Measurements from ENCODE around the gene HELZ.
A peak's percentile ranks its signal among the peaks of the same experiment; 100 is the strongest.
"Not testable (repeated sequence)": the region's sequence is repeated elsewhere in the genome, so short reads cannot be mapped to it uniquely, and the experiment has no call there.

HELZ gene

DNA sequence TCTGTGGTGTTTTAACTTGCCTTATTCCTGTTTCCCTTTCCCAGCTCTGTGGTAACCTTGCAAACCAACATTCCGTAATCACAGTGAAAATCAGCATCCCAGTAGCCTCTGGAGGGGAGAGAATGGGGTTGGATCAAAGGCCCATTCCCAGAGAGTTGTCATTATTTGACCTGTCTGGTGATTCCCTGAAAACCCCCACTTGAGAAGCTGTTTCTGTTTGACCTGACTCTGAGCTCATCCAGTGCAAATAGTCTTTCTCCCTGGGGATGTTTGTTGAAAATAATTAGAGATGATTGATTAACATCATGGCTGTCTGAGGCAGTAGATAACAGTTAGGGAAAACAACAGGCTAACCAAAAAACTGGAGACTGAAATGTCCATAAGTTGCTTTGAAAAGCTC, 197.6 kb downstream of the HELZ start:
- no peak for DNase-seq

DNA sequence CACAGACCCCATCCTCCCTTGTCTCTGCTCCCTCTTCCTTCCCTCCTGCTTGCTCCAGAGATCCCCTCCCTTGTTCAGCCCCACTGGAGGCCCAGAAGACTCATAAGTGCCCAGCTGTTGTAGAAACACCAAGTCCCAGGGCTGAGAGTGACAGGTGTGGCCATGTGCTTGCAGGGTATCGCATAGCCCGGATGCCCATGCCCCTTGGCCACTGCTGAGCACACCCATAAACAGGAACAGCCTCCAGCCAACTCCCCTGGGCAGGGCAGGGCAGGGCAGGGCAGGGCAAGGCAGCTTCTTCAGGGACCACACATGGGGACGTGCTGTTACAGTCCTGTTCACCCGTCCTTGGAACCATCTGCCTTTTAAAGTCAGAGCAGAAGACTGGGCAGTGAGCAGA, 198.6 kb downstream of the HELZ start:
- DNase-seq: no peak

DNA sequence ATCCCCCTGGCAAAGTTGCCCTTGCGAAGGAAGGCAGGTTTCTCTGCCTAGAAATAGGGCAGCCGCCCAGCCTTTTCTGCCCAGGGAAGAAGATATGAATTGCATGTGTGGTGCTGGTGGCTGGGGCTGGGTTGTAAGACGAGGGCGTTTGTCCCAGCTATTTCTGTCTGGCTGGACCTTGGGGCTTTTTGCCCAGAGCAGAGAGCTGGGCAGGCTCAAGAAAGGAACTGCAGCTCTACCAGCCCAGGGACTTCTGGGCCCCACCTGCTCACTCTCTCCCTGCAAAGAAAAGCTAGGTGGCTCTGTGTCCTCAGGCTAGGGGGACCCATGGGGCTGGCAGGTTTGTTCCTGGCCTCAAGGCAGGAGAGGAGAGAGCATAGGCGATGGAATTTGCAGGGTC, 200.1 kb downstream of the HELZ start:
- no peak for DNase-seq

DNA sequence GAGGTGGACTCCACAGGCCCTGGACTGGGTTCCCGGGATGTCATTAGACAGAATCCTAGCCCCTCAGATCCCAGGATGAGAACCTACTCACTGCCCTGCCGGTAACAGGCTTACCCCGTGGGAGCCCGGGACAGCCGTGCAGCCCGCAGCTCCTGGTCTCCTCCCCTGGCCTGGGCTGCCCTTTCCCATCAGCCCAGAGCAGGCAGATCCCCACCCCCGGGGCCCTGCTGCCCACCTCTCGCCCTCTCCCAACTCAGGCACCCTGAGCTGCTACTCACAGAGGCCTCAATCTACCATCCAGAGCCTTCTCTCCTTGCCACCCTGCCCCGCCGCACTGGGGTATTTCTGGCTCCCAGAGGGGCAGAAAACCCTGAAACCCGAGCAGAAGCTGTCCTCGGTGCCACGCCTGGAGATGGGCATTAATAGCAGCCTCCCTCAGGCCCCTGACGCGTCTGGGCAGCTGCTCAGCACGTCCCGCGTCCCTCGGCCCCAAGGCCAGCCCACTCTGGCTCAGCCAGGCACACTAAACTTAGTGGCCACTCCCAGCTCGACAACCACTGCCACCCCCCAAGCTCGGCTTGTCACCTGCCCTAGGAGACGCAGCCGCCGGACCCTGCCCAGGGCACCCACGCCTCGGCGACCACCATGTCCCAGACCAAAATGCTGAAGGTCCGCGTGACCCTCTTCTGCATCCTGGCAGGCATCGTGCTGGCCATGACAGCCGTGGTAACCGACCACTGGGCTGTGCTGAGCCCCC, 200.8 kb downstream of the HELZ start, which contains the start of gene CACNG1:
CACNG1 (plus strand) TSS at position 539 of the 757 bp plus-strand sequence; CDS start at position 646, 107 bp downstream.
- DNase-seq: no peak

DNA sequence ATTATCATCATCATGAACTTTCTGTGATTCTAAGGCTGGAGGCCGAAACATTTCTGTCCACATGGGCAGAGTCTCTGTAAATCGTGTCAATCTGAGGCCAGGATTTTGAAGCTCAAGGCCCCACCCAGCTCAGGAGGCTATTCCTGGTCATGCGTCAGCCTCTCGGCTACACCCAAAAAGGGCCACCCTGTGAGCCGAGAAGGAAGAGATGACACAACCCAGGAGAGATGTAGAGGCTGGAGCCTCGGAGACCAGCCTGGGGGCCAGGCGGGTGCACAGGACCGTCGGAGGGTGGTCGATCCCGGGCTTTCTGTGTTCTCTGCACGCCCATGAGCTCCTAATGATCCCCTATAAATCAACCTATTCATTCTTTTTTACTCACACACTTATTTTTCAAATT, 201.7 kb downstream of the HELZ start:
- no peak for DNase-seq

DNA sequence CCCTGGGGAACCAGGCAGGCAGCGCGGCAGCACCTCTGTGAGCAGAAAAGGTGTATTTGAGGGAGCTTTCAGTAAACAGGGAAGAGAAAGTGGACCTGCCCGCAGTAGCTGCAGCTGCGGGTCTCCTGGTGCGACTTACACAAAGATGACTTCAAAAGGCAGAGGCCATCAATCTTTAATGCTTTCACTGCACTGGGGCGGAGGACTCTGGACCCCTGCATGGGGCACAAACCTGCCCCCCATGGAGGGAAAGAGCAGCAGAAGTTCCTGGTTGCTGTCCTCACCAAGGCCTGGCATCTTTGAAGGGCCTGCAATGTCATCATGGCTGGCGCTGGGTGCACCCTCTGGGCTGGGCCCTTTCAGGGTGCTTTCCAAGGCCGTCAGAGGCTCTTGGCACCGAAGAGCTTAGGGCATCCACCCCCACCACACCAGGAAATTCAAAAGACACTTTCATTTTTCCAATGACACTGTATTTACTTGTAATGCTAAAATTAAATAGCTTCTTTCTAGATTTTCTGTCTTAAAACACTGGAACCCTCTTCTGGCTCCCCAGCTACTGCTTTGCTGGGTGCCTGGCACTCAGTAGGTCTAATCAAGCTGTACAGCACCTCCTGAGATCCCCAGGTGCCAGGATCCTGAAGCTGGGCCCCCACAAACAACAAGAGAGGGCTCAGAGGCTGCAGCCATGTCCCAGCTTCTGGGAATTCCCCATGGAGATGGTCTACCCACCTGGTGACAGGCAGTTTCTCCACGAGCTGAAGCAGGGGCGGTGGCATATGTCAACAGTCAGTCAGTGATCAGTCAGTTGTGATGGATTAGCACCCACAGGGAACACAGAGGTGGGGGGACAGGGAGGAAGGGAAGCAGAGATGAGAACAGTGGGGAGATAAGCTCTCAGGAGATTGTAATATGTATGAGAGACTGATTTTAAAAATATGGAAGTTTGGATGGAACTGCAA, 202.8 kb downstream of the HELZ start:
- no peak for DNase-seq

DNA sequence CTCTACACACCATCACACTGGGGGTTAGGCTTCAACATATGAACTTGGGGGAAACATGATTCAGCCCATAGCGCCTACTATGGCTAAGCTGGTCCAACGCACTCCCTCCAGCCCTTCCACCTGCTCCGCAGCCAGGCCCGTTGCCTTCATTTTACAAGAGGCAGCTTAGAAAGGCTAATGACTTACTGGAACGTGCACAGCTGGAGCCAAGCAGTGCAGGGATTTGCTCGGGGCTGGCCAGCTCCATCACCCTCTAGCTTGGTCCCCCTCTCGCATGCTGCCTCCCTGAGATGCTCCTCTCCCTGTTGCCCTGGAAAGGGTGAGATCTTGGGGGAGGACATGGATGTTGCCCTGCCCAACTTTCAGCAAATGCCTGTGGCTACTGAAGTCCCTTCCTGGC, 203.5 kb downstream of the HELZ start:
- peak; percentile 48 for DNase-seq

DNA sequence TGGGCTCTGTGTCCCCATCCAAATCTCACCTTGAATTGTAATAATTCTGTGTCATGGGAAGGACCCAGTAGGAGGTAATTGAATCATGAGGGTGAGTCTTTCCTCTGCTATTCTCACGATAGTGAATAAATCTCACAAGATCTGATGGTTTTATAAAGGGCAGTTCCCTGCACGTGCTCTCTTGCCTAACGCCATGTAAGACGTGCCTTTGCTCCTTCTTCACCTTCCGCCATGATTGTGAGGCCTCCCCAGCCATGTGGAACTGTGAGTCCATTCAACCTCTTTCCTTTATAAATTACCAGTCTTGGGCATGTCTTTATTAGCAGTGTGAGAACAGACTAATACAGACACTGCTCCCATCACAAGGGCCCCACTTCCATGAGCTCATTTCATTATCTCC, 203.9 kb downstream of the HELZ start:
- not testable (repeated sequence) for DNase-seq

DNA sequence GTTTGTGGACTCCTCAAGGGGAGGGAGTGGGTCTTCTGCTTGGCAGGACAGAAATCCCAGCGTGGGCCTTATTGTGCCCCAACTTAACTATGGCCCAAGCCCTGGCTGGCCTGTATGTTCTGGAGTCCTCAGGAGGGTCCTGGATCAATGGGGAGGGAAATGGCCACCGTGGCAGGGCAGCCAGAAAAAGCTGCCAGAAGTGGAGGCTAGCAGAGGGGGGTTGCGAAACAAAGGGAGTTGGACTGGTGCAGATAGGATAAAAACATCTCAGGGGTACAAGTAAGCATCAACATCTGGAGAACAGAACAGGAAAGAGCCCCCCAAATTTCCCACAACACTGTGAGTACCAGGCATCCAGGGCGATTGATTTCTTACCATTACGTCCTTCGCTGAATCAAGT, 204.3 kb downstream of the HELZ start:
- DNase-seq: peak; percentile 50

DNA sequence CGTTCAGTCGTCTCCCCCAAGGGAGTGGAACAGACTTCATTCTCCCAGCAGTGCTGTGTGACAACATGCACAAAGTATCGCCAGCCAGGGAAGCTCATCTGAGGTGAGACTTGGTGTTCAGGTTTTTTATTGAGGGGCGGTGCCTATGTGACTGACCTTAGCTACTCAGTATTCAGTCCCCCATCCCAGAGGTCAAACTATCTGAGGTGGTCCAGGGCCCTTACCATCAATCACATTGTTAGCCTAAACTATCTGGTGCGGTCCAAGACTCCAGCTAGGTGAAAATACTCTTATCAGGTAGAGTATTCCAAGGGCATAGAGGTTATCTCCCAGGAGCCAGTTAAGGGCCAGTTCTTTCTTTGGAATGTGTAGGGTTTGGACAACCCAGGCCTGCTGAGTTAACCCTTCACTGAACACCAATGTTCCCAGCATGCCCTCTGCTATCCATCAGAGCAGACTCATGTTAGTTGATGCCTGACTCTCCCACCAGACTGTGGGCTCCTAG, 206.1 kb downstream of the HELZ start:
- DNase-seq: no peak

DNA sequence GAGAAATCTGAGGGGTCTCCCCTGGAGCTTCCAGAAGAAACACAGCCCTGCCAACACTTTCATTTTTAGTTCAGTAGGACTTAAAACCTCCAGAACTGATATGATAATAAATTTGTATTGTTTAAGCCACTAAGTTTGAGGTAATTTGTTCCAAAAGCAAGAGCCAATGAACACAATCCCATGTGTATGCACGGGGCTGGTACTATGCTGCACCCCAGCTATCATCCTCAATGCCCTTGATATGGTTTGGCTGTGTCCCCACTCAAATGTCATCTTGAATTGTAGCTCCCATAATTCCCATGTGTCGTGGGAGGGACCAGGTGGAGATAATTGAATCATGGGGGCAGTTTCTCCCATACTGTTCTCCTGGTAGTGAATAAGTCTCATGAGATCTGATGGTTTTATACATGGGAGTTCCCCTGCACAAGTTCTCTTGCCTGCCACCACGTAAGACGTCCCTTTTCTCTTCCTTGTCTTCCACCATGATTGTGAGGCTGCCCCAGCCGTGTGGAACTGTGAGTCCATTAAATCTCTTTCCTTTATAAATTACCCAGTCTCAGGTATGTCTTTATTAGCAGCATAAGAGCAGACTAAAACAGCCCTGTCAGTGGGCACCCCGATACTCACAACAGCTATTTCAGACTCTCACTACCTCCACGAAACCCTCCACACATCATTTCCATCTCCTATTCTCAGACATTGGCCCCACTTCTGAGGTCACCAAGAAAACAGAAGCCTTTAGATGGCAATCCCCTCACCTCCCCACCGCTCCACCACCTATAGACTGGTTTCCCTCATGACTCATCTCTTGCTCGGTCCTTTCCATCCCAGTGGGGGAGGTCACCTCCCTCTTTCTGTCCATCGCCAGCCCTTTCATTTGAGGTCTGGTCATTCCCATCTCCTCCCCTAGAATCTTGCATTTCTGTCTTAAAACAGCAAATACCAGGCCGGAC, 209.6 kb downstream of the HELZ start:
- DNase-seq: no peak

DNA sequence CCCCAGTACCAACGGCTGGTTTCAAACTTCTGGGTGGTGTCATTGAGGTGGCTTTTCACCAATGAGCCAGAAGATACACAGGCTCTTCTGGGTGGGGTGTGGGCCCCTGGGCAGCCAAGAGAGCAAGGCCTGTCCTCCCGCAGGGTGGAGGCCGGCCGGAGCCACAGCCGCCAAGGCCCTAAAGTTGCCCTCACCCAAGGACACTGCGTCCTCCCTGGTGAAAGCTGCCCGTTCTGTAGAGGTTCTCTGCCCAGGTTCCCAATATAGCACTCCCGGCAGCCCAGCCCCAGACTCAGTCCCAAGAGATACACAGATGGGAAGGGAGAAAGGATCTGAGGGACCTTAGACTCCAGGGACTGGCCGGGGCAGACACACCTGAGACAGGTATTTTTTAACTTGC, 211.4 kb downstream of the HELZ start:
- DNase-seq: no peak

DNA sequence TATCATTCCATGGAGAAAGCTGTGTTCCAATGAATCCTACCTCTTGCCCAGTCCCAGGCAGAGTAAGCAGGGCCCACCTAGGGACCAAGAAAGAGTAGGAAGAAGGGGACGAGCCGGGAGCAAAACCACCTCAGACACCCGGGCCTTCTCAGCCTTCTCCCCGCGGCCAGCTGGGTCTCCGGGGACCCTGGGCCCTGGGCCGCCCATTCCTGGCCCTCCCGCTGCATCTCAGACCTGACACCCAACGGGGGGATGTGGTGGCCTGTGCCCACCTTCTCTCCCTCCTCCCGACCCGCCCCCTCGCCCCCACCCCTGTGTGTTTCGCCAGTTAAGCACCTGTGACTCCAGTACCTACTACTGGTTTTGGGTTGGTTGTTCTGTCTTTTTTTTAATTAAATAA, 212.0 kb downstream of the HELZ start:
- DNase-seq: peak; percentile 53

DNA sequence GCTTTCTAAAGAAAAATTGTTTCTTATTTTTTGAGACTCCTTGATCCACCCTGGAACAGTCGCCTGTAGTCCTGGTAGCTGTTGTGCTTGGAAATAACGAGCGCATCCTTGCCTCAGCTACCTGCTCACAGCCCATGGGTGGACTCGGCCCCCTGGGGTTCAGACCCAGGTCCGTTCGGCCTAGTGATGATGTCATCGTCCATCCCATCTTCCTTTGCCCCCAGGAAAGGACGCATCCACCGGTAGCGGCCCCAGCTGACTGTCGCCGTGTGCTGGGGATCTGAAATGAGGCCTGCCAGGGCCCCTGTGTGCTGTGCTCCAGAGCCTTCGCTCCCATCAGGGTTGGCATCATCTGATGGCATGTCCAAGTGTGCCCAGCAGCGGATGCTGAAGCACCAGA, 212.6 kb downstream of the HELZ start:
- no peak for DNase-seq

DNA sequence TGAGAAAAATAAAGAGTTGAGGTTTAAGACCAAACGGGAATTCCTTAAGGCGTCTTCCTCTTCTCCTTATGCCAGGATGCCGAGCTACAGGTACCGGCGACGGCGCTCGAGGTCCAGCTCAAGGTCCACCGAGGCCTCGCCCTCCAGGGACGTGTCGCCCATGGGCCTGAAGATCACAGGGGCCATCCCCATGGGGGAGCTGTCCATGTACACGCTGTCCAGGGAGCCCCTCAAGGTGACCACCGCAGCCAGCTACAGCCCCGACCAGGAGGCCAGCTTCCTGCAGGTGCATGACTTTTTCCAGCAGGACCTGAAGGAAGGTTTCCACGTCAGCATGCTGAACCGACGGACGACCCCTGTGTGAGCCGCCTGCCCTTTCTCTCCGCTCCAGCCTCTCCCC, 214.4 kb downstream of the HELZ start:
- DNase-seq: peak; percentile 54

DNA sequence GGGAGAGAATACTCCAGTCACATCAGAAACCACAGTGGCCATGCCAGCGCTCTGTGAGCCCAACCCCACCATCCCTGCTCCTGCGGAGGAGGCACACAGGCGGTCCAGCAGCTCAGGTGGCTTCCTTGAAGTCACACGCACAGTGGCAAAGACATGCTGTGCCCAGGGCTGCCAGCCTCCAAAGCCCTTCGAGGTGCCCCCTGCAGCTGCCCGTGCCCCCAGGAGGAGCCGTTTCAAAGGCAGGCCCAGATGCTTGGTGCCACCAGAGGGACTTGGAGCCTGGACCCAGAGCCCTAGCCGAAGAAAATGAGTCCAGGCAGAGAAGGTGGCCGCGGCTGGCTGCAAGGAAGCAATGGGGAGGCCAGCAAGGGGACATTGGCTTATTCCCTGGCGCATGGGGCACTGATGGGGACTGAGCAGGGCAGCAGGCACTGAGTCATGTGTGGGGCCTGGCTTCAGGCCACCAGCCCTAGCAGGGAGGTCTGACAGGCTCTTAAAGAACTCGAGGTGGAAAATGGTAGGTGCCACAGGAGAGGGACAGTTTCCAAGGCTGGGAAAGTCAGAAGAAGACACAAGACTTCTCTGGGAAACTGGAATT, 217.9 kb downstream of the HELZ start:
- DNase-seq: no peak

DNA sequence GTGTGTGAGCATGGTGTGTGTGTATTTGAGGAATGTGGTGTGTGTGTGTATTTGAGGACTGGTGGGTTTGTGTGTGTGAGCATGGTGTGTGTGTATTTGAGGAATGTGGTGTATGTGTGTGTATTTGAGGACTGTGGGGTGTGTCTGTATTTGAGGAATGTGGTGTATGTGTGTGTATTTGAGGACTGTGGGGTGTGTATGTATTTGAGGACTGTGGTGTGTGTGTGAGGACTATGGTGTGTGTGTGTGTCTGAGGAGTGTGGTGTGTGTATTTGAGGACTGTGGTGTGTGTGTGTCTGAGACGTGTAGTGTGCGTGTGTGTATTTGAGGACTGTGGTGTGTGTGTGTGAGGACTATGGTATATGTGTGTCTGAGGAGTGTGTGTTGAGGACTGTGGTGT, 218.7 kb downstream of the HELZ start:
- DNase-seq: no peak

DNA sequence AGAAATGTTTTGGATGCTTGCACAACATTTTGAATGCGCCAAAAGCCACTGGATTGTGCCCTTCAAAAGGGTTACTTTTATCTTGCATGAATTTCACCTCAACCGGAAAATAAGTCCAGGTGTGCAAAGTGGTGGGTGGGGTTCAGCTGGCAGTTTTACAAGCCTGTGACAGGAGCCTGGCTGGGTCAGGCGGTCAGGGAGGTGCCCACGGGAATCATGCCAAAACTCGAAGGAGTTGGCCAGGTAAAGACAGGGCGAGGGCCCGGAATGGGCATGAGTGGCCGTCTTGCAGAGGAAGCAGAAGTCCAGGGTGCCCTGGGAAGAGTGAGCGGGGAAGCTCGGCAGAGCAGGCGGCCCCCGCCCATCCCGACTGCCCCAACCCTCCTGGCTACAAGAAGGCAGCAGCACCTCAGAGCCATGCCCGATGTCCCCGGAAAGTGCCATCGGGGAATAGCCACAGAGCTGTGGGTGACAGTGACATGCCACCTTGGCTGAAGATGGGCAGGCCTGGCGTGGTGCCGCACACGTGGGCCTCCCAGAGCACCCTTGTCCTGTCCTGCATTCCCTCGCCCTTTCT, 219.7 kb downstream of the HELZ start:
- DNase-seq: no peak

DNA sequence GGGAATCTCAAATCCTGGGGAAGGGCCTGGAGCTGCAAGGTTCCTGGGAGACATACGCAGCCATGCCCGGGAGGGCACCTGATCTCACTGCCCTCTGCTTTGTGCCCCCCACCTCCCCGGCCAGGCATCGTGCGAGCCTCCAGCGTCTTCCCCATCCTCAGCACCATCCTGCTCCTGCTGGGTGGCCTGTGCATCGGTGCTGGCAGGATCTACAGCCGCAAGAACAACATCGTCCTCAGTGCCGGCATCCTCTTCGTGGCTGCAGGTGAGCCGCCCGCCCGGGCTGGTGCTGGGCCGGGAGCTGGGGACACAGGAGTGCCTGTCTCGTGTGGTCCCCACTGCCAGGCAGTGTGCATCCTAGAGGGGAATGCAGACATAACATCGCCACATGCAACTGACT, 220.3 kb downstream of the HELZ start:
- DNase-seq: no peak

DNA sequence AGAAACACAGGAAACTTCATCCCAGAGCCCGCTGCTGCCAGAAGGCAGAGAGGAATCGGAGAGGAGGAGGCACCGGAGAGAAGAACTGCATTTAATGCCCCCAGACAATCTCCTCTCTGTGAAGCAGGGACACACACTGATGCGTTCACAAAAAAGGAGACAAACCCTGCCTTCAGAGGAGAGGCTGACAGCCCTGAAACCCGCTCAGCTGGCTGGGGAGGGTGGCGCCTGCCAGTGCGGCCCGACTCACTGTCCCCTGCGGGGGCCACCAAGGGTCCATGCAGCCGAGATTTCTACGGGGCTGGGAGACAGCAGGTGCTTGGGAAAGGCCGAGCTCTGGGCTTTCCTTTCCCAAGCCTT, 222.6 kb downstream of the HELZ start:
- no peak for DNase-seq

DNA sequence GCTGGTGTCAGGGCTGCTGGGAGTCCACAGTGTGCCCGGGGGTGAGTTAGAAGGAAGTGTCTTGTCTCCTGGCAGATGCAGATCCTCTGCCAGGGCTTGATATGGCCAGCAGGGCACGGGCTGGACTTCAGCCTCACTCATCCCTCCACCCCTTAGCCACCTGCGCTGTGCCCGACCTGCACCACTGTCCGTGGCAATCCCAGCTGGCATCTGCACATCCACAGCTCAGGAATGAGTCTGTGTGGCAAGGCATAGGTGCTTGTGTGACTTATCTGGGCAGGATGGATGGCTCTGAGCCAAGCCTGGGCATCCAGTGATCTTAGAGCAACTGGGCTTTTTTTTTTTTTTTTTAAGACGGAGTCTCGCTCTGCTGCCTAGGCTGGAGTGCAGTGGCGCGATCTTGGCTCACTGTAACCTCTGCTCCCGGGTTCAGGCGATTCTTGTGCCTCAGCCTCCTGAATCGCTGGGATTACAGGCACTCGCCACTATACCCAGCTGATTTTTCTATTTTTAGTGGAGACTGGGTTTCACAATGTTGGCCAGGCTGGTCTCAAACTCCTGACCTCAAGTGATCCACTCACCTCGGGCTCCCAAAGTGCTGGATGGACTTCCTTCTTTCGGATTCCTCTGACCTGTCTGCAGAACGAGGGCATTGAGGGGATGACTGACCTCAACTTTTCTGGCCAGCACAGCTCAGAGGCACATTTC, 223.1 kb downstream of the HELZ start:
- no peak for DNase-seq

All from islet precursor cell (in vitro differentiated cells).